ENCODE data around the gene BCKDK. TPM values are rescaled to one million over a fixed set of nuclear protein-coding genes. Genes with fewer than 3 reads are reported as not detected.

BCKDK gene
- total and polyA plus RNA-seq, 12 donors, result 27.0 to 181 (median 80.1) TPM

GRCh38 chr16:31090540-31090939 lies 17.6 kb upstream of the BCKDK start:
- Histone ChIP-seq H3K27ac (no peak overlapping the region), H3K27me3 (no peaks in the 10 kb centered on the region), H3K4me3 (no peak overlapping the region), H3K4me1 (replicated peaks in 1 of 2) (peaks cover 6 to 10% of the 10 kb centered on the region in 2 donors), H3K9me3 (replicated peaks in 1 of 3) (no peaks in the 10 kb centered on the region), H3K36me3 (replicated peaks in 1 of 2) (peaks cover 0 to 14% of the 10 kb centered on the region in 2 donors)
- intact Hi-C loops (cut with DNase I), result no loop called here
- DNase-seq, result no peak
- 67 to 85% (median 76%) methylated on average over 1 to 2 of the region's 2 CpGs for WGBS, 4 donors
- TF ChIP-seq CTCF (IDR thresholded peaks at IDR 0.05), result no peak
- TF ChIP-seq POLR2A (IDR thresholded peaks at IDR 0.05), result no peak

GRCh38 chr16:31092330-31092729 lies 15.9 kb upstream of the BCKDK start:
- no peaks in the 10 kb centered on the region for H3K27me3 ChIP-seq
- H3K27ac ChIP-seq, result no peak overlapping the region
- 90 to 97% (median 96%) methylated on average over 5 of the region's 5 CpGs for WGBS, 4 donors
- TF ChIP-seq POLR2A (IDR thresholded peaks at IDR 0.05), result no peak
- no peak for TF ChIP-seq CTCF (IDR thresholded peaks at IDR 0.05)
- H3K4me1 ChIP-seq (replicated peaks in 1 of 2), result peaks cover 6 to 10% of the 10 kb centered on the region in 2 donors
- peaks cover 0 to 14% of the 10 kb centered on the region in 2 donors for H3K36me3 ChIP-seq (replicated peaks in 1 of 2)
- no peaks in the 10 kb centered on the region for H3K9me3 ChIP-seq (replicated peaks in 1 of 3)
- intact Hi-C loops (cut with DNase I), result no loop called here
- no peak for DNase-seq
- no peak overlapping the region for H3K4me3 ChIP-seq

GRCh38 chr16:31093132-31093703 lies 15.0 kb upstream of the BCKDK start:
- DNase-seq, result peak in 2 of 7 donors; percentile 24 to 26
- whole genome bisulfite sequencing, 4 donors, result 49 to 73% (median 55%) methylated on average over 10 to 17 of the region's 17 CpGs
- Histone ChIP-seq H3K4me1 (replicated peaks in 1 of 2) (peaks cover 6 to 10% of the 10 kb centered on the region in 2 donors), H3K9me3 (replicated peaks in 1 of 3) (no peaks in the 10 kb centered on the region), H3K4me3 (no peak overlapping the region), H3K27me3 (no peaks in the 10 kb centered on the region), H3K36me3 (replicated peaks in 1 of 2) (peaks cover 0 to 14% of the 10 kb centered on the region in 2 donors), H3K27ac (peak overlapping the region in 1 of 5 donors; percentile 93)
- TF ChIP-seq CTCF (IDR thresholded peaks at IDR 0.05), result no peak
- TF ChIP-seq POLR2A (IDR thresholded peaks at IDR 0.05), result no peak
- intact Hi-C loops (cut with DNase I), result no loop called here

GRCh38 chr16:31094088-31094423 lies 14.1 kb upstream of the BCKDK start:
- no peaks in the 10 kb centered on the region for H3K27me3 ChIP-seq
- 0 to 1% (median 0%) methylated on average over 18 to 20 of the region's 20 CpGs for WGBS, 4 donors
- intact Hi-C loops (cut with DNase I), result no loop called here
- peak overlapping the region; percentile 64 to 93 (median 79) for H3K27ac ChIP-seq
- peak overlapping the region; percentile 54 to 78 (median 64) for H3K4me3 ChIP-seq
- DNase-seq, result peak in 3 of 7 donors; percentile 43 to 54 (median 53)
- peaks cover 6 to 10% of the 10 kb centered on the region in 2 donors for H3K4me1 ChIP-seq (replicated peaks in 1 of 2)
- TF ChIP-seq POLR2A (IDR thresholded peaks at IDR 0.05), result no peak
- TF ChIP-seq CTCF (IDR thresholded peaks at IDR 0.05), result no peak
- peaks cover 0 to 14% of the 10 kb centered on the region in 2 donors for H3K36me3 ChIP-seq (replicated peaks in 1 of 2)
- no peaks in the 10 kb centered on the region for H3K9me3 ChIP-seq (replicated peaks in 1 of 3)
